HL-60 (cell line): Measurements from ENCODE around the gene DENND1C.
A peak's percentile ranks its signal among the peaks of the same experiment; 100 is the strongest.

Source experiments
- DNase-seq, 2 experiments: peaks; one replicate each; pipeline ENCODE4 v3.0.0-alpha.2; 2010 to 2020; ENCODE audit warnings: low read depth in 1 of 2, low spot score in 1 of 2
- H3K27ac ChIP-seq: fragments of 250-450 bp; sonication (Bioruptor Pico); replicated peaks from 2 replicates; pipeline ENCODE4 v1.5.1; 2020; ENCODE audit warnings: mild to moderate bottlenecking, moderate library complexity
- H3K27me3 ChIP-seq: fragments of 250-450 bp; sonication (Bioruptor Pico); 2 replicates; pipeline ENCODE4 v1.5.1; 2021; ENCODE audit warnings: mild to moderate bottlenecking, moderate library complexity; ENCODE audit not compliant: insufficient read depth, poor library complexity, severe bottlenecking
- H3K4me3 ChIP-seq: replicated peaks from 2 replicates; pipeline ENCODE4 v1.5.1; 2011; ENCODE audit warnings: mild to moderate bottlenecking, control low read depth, low read length; ENCODE audit not compliant: insufficient read depth
- CTCF ChIP-seq: IDR thresholded peaks from one replicate; pipeline ENCODE4 v1.5.1; 2011; ENCODE audit warnings: low read length, control low read depth, inconsistent platforms; ENCODE audit not compliant: insufficient read depth
- GABPA ChIP-seq: IDR thresholded peaks from 2 replicates; pipeline ENCODE4 v1.6.1; 2012; ENCODE audit warnings: low read depth
- POLR2AphosphoS5 ChIP-seq: IDR thresholded peaks from 2 replicates; pipeline ENCODE4 v1.6.1; 2012; ENCODE audit warnings: low read depth
- REST ChIP-seq: IDR thresholded peaks from 2 replicates; pipeline ENCODE4 v1.6.1; 2012; ENCODE audit warnings: low read depth; ENCODE audit not compliant: insufficient replicate concordance
- SPI1 ChIP-seq: IDR thresholded peaks from 2 replicates; pipeline ENCODE4 v1.6.1; 2012; ENCODE audit warnings: low read depth, mild to moderate bottlenecking, borderline replicate concordance

DENND1C gene

GRCh38 chr19:6476155-6476895, 5.3 kb downstream of the DENND1C start:
- Histone ChIP-seq H3K27ac (no peak overlapping the region), H3K4me3 (no peak overlapping the region), H3K27me3 (no peaks in the 10 kb centered on the region)
- TF ChIP-seq CTCF (no peak), POLR2AphosphoS5 (no peak), REST (no peak), GABPA (no peak), SPI1 (no peak)
- DNase-seq: peak in 1 of 2 experiments; percentile 22

DNA sequence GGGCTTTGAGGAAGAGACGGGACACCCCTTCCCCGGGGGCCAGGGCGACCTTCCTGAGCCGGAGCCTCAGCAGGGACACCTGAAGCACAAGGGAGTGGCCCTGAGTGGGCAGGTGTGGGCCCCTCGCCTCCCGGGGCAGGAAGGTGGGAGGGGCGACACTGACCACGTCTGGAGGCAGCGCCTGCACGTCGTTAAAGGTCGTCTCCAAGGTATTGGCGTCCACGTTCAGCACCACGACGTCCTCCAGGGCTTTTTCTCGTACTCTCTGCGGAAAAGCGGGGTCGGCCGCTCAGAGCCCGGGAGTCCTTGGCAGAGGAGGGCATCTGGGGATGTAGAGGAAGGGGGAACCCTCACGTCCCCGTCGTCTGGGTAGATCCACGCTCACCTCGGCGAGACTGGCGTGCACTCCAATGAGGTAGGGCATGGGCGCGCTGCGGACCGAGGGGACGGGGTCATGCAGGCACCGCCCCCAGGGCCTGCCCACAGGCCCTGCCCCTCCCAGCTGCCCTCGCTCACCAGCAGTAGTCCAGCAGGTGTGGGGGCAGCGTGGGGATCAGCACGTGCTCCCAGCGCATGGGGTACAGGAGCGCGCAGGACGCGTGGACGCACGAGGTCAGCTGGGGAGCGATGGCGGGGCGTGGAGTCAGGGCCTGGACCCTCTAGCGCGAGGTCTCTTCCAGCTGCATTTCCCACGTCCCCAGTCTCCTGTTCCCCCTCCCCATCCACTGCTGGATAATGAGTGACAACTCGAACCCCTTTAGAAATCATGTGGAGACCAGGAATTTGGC, 6.1 kb downstream of the DENND1C start:
- no peak overlapping the region for H3K4me3 ChIP-seq
- H3K27ac ChIP-seq: no peak overlapping the region
- H3K27me3 ChIP-seq: no peaks in the 10 kb centered on the region
- no peak for DNase-seq
- TF ChIP-seq SPI1 (no peak), REST (no peak), POLR2AphosphoS5 (no peak), CTCF (no peak), GABPA (no peak)

- TF ChIP-seq REST: no peak
- no peak for TF ChIP-seq CTCF
- no peak for TF ChIP-seq GABPA
- no peak for TF ChIP-seq POLR2AphosphoS5
- no peak for TF ChIP-seq SPI1
- DNase-seq: no peak
- Histone ChIP-seq H3K27me3 (no peaks in the 10 kb centered on the region), H3K4me3 (no peak overlapping the region), H3K27ac (no peak overlapping the region)
Observed at GRCh38 chr19:6473647-6474046, 7.9 kb downstream of the DENND1C start.
